ENCODE results near the gene SUSD1.

DNA sequence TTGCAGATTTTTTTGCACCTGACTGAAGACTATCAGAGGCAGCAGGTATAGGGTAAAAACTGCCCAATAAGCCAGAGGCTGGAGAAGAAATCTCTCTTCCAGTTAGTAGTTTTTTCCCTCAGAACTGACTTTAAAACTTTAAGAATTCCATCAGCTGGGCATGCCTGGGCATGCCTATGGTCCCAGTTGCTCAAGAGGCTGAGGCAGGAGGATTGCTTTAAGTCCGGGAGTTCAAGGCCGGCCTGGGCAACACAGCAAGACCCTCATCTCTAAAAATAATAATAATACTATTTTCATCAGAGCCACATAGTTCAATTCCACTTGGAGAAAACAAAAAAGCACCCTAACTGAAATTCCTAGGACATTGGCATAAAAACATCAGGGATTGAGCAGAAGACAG is 30.3 kb downstream of the SUSD1 start:
- TF ChIP-seq EZH2 (IDR thresholded peaks at IDR 0.05; ENCODE audit: insufficient read depth, poor library complexity, severe bottlenecking) (no peak), EZH2phosphoT487 (IDR thresholded peaks at IDR 0.05; ENCODE audit: insufficient read depth, low read depth) (no peak)
